ENCODE results near the gene SNTB2.

Gene SNTB2

DNA sequence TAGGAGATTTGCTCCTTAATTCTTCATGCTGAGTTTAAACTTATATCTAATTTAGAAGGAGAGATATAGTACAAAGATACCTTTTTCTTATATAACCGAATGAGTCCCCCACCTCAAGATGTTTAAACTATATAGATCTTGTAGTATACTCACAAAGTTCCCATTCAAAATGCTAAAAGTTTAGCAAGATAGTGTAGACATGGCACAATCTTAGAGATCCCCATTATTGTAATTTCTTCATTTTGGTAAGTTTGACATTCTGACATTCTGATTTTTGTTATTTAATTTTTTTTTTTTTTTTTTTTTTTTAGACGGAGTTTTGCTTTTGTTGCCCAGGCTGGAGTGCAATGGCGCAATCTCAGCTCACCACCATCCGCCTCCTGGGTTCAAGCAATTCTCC lies 22.8 kb downstream of the SNTB2 start:
- TF ChIP-seq YY1 (IDR thresholded peaks at IDR 0.05; ENCODE audit: low read depth) (no peak), EP300 (IDR thresholded peaks at IDR 0.05; ENCODE audit: borderline replicate concordance) (no peak), TEAD4 (IDR thresholded peaks at IDR 0.05) (no peak), CREB1 (IDR thresholded peaks at IDR 0.05; ENCODE audit: low read depth) (no peak), TAF1 (IDR thresholded peaks at IDR 0.05; ENCODE audit: low read depth) (no peak), EGR1 (IDR thresholded peaks at IDR 0.05) (no peak), CEBPB (IDR thresholded peaks at IDR 0.05) (no peak), NFIC (IDR thresholded peaks at IDR 0.05) (no peak), RAD21 (IDR thresholded peaks at IDR 0.05; ENCODE audit: low read depth) (no peak), FOXM1 (IDR thresholded peaks at IDR 0.05; ENCODE audit: borderline replicate concordance, low read depth) (no peak), ZBTB7A (IDR thresholded peaks at IDR 0.05; ENCODE audit: low read depth) (no peak)
- TF ChIP-seq, protein P1, sequence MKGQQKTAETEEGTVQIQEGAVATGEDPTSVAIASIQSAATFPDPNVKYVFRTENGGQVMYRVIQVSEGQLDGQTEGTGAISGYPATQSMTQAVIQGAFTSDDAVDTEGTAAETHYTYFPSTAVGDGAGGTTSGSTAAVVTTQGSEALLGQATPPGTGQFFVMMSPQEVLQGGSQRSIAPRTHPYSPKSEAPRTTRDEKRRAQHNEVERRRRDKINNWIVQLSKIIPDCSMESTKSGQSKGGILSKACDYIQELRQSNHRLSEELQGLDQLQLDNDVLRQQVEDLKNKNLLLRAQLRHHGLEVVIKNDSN (IDR thresholded peaks at IDR 0.05): no peak
- TF ChIP-seq, protein P2, sequence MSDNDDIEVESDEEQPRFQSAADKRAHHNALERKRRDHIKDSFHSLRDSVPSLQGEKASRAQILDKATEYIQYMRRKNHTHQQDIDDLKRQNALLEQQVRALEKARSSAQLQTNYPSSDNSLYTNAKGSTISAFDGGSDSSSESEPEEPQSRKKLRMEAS (IDR thresholded peaks at IDR 0.05): no peak

DNA sequence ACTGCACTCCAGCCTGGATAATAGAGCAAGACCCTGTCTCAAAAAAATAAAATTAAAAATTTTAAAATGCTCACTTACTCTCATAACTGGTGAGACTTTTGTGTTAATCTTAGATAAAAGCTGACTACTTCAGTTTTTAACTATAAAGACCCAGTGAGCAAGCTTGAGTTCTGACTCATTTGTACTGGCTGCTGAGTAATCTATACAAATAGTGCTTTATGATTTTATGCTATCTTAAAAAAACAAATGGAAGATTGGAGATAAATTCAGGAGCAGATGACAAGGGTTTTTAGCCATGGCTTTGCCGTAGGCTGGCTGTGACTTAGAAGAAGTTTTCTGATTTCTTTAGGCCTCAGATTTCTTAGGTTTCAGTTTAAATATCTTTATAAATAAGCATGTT lies 30.5 kb downstream of the SNTB2 start:
- TF ChIP-seq, protein P3, sequence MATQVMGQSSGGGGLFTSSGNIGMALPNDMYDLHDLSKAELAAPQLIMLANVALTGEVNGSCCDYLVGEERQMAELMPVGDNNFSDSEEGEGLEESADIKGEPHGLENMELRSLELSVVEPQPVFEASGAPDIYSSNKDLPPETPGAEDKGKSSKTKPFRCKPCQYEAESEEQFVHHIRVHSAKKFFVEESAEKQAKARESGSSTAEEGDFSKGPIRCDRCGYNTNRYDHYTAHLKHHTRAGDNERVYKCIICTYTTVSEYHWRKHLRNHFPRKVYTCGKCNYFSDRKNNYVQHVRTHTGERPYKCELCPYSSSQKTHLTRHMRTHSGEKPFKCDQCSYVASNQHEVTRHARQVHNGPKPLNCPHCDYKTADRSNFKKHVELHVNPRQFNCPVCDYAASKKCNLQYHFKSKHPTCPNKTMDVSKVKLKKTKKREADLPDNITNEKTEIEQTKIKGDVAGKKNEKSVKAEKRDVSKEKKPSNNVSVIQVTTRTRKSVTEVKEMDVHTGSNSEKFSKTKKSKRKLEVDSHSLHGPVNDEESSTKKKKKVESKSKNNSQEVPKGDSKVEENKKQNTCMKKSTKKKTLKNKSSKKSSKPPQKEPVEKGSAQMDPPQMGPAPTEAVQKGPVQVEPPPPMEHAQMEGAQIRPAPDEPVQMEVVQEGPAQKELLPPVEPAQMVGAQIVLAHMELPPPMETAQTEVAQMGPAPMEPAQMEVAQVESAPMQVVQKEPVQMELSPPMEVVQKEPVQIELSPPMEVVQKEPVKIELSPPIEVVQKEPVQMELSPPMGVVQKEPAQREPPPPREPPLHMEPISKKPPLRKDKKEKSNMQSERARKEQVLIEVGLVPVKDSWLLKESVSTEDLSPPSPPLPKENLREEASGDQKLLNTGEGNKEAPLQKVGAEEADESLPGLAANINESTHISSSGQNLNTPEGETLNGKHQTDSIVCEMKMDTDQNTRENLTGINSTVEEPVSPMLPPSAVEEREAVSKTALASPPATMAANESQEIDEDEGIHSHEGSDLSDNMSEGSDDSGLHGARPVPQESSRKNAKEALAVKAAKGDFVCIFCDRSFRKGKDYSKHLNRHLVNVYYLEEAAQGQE (IDR thresholded peaks at IDR 0.05; ENCODE audit: low read depth): no peak
- TF ChIP-seq ZBTB7A (IDR thresholded peaks at IDR 0.05; ENCODE audit: low read depth) (no peak), TEAD4 (IDR thresholded peaks at IDR 0.05) (no peak), EP300 (IDR thresholded peaks at IDR 0.05; ENCODE audit: borderline replicate concordance) (no peak)

DNA sequence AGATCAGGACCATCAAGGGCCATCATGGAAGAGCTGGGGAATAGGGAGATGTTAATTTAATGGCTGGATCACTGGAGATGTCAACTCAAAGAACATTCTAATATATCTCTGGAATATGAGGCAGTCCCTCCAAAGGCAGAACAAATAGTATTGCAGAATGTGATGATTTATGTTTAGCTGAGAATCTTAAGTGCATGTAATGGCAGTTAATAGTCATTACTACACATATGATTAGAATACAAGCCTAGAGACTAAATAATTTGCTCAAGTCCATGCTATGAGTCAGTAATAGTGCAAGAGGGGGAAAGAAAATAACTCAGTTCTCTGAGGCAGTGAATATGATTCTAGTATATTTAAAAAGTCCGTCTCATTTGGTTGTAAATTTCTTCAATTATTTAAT lies 32.3 kb downstream of the SNTB2 start:
- TF ChIP-seq EGR1 (IDR thresholded peaks at IDR 0.05): no peak
- no peak for TF ChIP-seq CEBPB (IDR thresholded peaks at IDR 0.05)
- TF ChIP-seq FOXM1 (IDR thresholded peaks at IDR 0.05; ENCODE audit: borderline replicate concordance, low read depth): no peak

DNA sequence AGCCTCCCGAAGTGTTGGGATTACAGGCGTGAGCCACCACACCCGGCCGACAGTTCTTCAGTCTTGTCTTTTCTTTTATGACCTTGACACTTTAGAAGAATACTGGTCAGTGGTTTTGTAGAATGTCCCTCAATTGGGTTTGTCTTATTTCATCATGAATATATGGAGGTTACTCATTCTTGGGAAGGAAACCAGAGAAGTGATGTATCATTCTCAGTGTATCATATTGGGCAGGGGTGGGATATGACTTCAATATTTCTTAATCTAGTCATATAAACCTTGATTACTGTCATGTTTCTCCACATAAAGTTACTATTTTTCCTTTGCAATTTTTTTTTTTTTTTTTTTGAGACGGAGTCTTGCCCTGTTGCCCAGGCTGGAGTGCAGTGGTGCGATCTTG lies 36.9 kb downstream of the SNTB2 start:
- TF ChIP-seq CEBPB (IDR thresholded peaks at IDR 0.05): no peak
- TF ChIP-seq, protein P3 (IDR thresholded peaks at IDR 0.05; ENCODE audit: low read depth): no peak
- TF ChIP-seq, protein P2 (IDR thresholded peaks at IDR 0.05): no peak
- TF ChIP-seq TAF1 (IDR thresholded peaks at IDR 0.05; ENCODE audit: low read depth): no peak
- no peak for TF ChIP-seq RAD21 (IDR thresholded peaks at IDR 0.05; ENCODE audit: low read depth)
- no peak for TF ChIP-seq EP300 (IDR thresholded peaks at IDR 0.05; ENCODE audit: borderline replicate concordance)
- TF ChIP-seq CREB1 (IDR thresholded peaks at IDR 0.05; ENCODE audit: low read depth): no peak
- TF ChIP-seq, protein P1 (IDR thresholded peaks at IDR 0.05): no peak
- no peak for TF ChIP-seq EGR1 (IDR thresholded peaks at IDR 0.05)
- TF ChIP-seq YY1 (IDR thresholded peaks at IDR 0.05; ENCODE audit: low read depth): no peak
- no peak for TF ChIP-seq FOXM1 (IDR thresholded peaks at IDR 0.05; ENCODE audit: borderline replicate concordance, low read depth)
- TF ChIP-seq ZBTB7A (IDR thresholded peaks at IDR 0.05; ENCODE audit: low read depth): no peak
- no peak for TF ChIP-seq TCF12 (IDR thresholded peaks at IDR 0.05; ENCODE audit: low read depth)

DNA sequence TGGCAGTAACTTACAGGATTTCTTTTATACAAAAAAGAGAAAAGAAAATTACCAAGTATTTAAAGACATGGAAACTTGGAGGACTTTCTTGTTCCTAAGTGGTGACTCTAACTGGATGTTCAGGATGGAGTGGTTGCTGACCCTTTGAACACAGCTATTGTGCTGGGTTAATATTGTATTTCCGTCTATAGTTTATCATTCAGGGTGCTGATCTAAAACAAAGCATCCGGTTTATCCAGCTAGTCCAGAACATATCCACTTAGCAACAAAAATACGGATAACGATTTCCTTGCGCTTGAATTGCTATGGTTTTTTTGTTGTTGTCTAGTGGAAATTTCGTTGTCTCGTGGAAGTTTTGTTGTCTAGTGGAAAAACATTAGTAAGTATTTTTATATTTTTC lies 38.2 kb downstream of the SNTB2 start:
- no peak for TF ChIP-seq RAD21 (IDR thresholded peaks at IDR 0.05; ENCODE audit: low read depth)
- TF ChIP-seq NFIC (IDR thresholded peaks at IDR 0.05): no peak
- no peak for TF ChIP-seq EGR1 (IDR thresholded peaks at IDR 0.05)
- TF ChIP-seq TCF12 (IDR thresholded peaks at IDR 0.05; ENCODE audit: low read depth): no peak
- no peak for TF ChIP-seq FOXM1 (IDR thresholded peaks at IDR 0.05; ENCODE audit: borderline replicate concordance, low read depth)
- no peak for TF ChIP-seq TEAD4 (IDR thresholded peaks at IDR 0.05)
- TF ChIP-seq TAF1 (IDR thresholded peaks at IDR 0.05; ENCODE audit: low read depth): no peak
- TF ChIP-seq YY1 (IDR thresholded peaks at IDR 0.05; ENCODE audit: low read depth): no peak
- no peak for TF ChIP-seq ZBTB7A (IDR thresholded peaks at IDR 0.05; ENCODE audit: low read depth)
- no peak for TF ChIP-seq CREB1 (IDR thresholded peaks at IDR 0.05; ENCODE audit: low read depth)
- TF ChIP-seq, protein P2 (IDR thresholded peaks at IDR 0.05): no peak
- no peak for TF ChIP-seq EP300 (IDR thresholded peaks at IDR 0.05; ENCODE audit: borderline replicate concordance)
- TF ChIP-seq, protein P1 (IDR thresholded peaks at IDR 0.05): no peak
- TF ChIP-seq CEBPB (IDR thresholded peaks at IDR 0.05): no peak
- TF ChIP-seq, protein P3 (IDR thresholded peaks at IDR 0.05; ENCODE audit: low read depth): no peak

All from Ishikawa (cell line).